HepG2 (cell line): ENCODE measurements around the gene ACOT8. TPM values are rescaled to one million over a fixed set of nuclear protein-coding genes. Genes with fewer than 3 reads are reported as not detected.

Experiments used
- ATAC-seq: fragments of 200-7000 bp; cut with Tn5 transposase; 3 replicates; pipeline ENCODE4 v1.9.1; 2020; ENCODE audit warnings: mild to moderate bottlenecking, moderate library complexity
- BruUV-seq: library from RNA; stranded (reverse); fragments of 400-500 nt; replicated peaks from 2 replicates; lab custom pipeline; 2021; lab: Mats Ljungman, UMichigan
- CTCF ChIA-PET: fragments of 300-600 bp; formaldehyde crosslinking; extraction: SDS; loops from one replicate; lab custom pipeline; 2021; ENCODE audit warnings: low total read pairs, inconsistent platforms, low intra/inter-chr PET ratio; lab: Yijun Ruan, JAX
- POLR2A ChIA-PET: fragments of 350-600 bp; sonication (Branson Sonifier 250); formaldehyde crosslinking; loops from one replicate; lab custom pipeline; 2020; ENCODE audit warnings: antibody characterized with exemption, inconsistent platforms; lab: Yijun Ruan, JAX
- DNase-seq: peaks from one replicate; pipeline ENCODE4 v3.0.0-alpha.2; 2015; ENCODE audit warnings: low spot score
- FAIRE-seq: peaks from 3 replicates; lab custom pipeline; 2011; peaks lifted over from hg19 to GRCh38; lab: Jason Lieb, UNC
- H2AFZ ChIP-seq: one replicate; pipeline ENCODE4 v1.6.1; 2011; ENCODE audit warnings: low read length, inconsistent platforms
- H3K27ac ChIP-seq: fragments of 300-600 bp; 3 replicates; pipeline ENCODE4 v1.8.0; 2011; ENCODE audit warnings: mixed run types, mild to moderate bottlenecking, mixed read lengths, low read length, inconsistent platforms; ENCODE audit not compliant: insufficient read depth; ENCODE audit errors: extremely low read length
- H3K27me3 ChIP-seq, 2 experiments: fragments of 200-600 bp in 1 of 2; 2 replicates in 1 of 2; 3 replicates in 1 of 2; pipeline versions ENCODE4 v1.6.0 to v1.8.0; 2011; ENCODE audit warnings: low read length in 2 of 2, mild to moderate bottlenecking in 2 of 2, moderate library complexity in 2 of 2, inconsistent platforms in 1 of 2; ENCODE audit not compliant: insufficient read depth in 2 of 2, control insufficient read depth in 1 of 2
- H3K36me3 ChIP-seq, 2 experiments: fragments of 200-600 bp in 1 of 2; replicated peaks in 1 of 2; 2 replicates in 1 of 2; 3 replicates in 1 of 2; pipeline versions ENCODE4 v1.5.1 to v1.8.0; 2011; ENCODE audit warnings: low read length in 2 of 2, inconsistent platforms in 1 of 2; ENCODE audit not compliant: insufficient read depth in 2 of 2, control insufficient read depth in 1 of 2
- H3K4me1 ChIP-seq: 2 replicates; pipeline ENCODE4 v1.5.1; 2012; ENCODE audit warnings: low read length, inconsistent platforms; ENCODE audit not compliant: insufficient read depth
- H3K4me2 ChIP-seq: 2 replicates; pipeline ENCODE4 v1.6.0; 2011; ENCODE audit warnings: low read depth, low read length, inconsistent platforms
- H3K4me3 ChIP-seq, 3 experiments: fragments of 200-600 bp in 1 of 3; sonication (generic), shearing (Covaris generic) in 1 of 3; replicated peaks in 1 of 3; 2 replicates each; pipeline ENCODE4 v1.5.1; 2011 to 2016; ENCODE audit warnings: low read length in 3 of 3, inconsistent platforms in 2 of 3, low read depth in 2 of 3, mild to moderate bottlenecking in 2 of 3, control low read depth in 1 of 3, mixed read lengths in 1 of 3; ENCODE audit not compliant: insufficient read depth in 1 of 3
- H3K79me2 ChIP-seq: one replicate; pipeline ENCODE4 v1.6.1; 2011; ENCODE audit warnings: low read length, inconsistent platforms; ENCODE audit not compliant: insufficient read depth
- H3K9ac ChIP-seq: 2 replicates; pipeline ENCODE4 v1.6.0; 2011; ENCODE audit warnings: mild to moderate bottlenecking, low read depth, low read length, inconsistent platforms; ENCODE audit not compliant: insufficient read depth
- H3K9me3 ChIP-seq: 2 replicates; pipeline ENCODE4 v1.5.1; 2012; ENCODE audit warnings: mild to moderate bottlenecking, low read length
- H4K20me1 ChIP-seq: 2 replicates; pipeline ENCODE4 v1.6.0; 2011; ENCODE audit warnings: inconsistent platforms, mild to moderate bottlenecking, low read length, moderate library complexity; ENCODE audit not compliant: insufficient read depth
- GABPB1 ChIP-seq: IDR thresholded peaks from 2 replicates; pipeline ENCODE4 v1.6.1; 2016; ENCODE audit warnings: mild to moderate bottlenecking, missing genetic modification reagents, moderate library complexity, missing compliant biosample characterization
- GLI4 ChIP-seq: sonication (generic); formaldehyde crosslinking; IDR thresholded peaks from 2 replicates; pipeline ENCODE4 v1.5.1; 2020; ENCODE audit warnings: missing genetic modification reagents, mild to moderate bottlenecking, moderate library complexity, borderline replicate concordance
- NFE2L2 ChIP-seq: fragments of 150-350 bp; IDR thresholded peaks from 2 replicates; pipeline ENCODE4 v1.6.1; 2014; ENCODE audit warnings: low read length
- PCBP2 ChIP-seq: fragments of 200-400 bp; formaldehyde crosslinking; optimal IDR thresholded peaks from 2 replicates; pipeline ENCODE3; 2018; ENCODE audit warnings: low read length, low read depth; ENCODE audit not compliant: poor library complexity, severe bottlenecking
- ZFP36 ChIP-seq: fragments of 150-350 bp; IDR thresholded peaks from 2 replicates; pipeline ENCODE4 v1.6.1; 2018; ENCODE audit warnings: borderline replicate concordance, low read length, low read depth; ENCODE audit not compliant: partially characterized antibody
- ZNF44 ChIP-seq: sonication (generic); formaldehyde crosslinking; IDR thresholded peaks from 2 replicates; pipeline ENCODE4 v1.5.1; 2020; ENCODE audit warnings: mild to moderate bottlenecking, missing genetic modification reagents
- WGBS: methylation state at CpG from one replicate; pipeline ENCODE4 v1.1.6; 2017; ENCODE audit warnings: low lambda C conversion rate; 5-methylcytosine and 5-hydroxymethylcytosine counted together
- in situ Hi-C: cut with HindIII; loops from 2 replicates; pipeline ENCODE4 v1.10.0; 2017; ENCODE audit warnings: low pct_unique_long_range_greater_than_20kb; ENCODE audit not compliant: extremely low pct_ligation_motif_present
- intact Hi-C: fragments of 100-400 bp; cut with micrococcal nuclease; formaldehyde crosslinking; loops from one replicate; pipeline ENCODE4 v1.10.0; 2022; ENCODE audit not compliant: unreplicated experiment
- polyA plus RNA-seq, 8 experiments: library from polyadenylated mRNA; depleted of rRNA in 3 of 8; stranded (reverse) in 7 of 8; unstranded in 1 of 8; fragments of >200 nt; fragmentation: Illumina TruSeq in 4 of 8; extraction: Trizol in 4 of 8; gene quantifications; 2 replicates each; pipeline versions ENCODE4 v1.2.1 to v1.2.3, GENCODE V29; 2011 to 2016; ENCODE audit warnings: low read depth in 4 of 8, missing spikeins in 1 of 8, mixed read lengths in 1 of 8; ENCODE audit not compliant: insufficient read depth in 1 of 8
- total RNA-seq, 5 experiments: library from RNA; depleted of rRNA; stranded (reverse); fragments of >200 nt; fragmentation: Illumina TruSeq; extraction: Trizol; gene quantifications; 2 replicates each; pipeline ENCODE4 v1.2.3, GENCODE V29; 2016; ENCODE audit warnings: low read depth in 1 of 5
- TF ChIP-seq, protein P1 (sequence below): sonication (generic); formaldehyde crosslinking; IDR thresholded peaks from 2 replicates; pipeline ENCODE4 v1.4.0; 2020; ENCODE audit warnings: missing genetic modification reagents
- TF ChIP-seq, protein P2 (sequence below): sonication (generic); formaldehyde crosslinking; IDR thresholded peaks from 2 replicates; pipeline ENCODE4 v1.8.0; 2022; ENCODE audit warnings: mild to moderate bottlenecking, missing genetic modification reagents
- TF ChIP-seq, protein P3 (sequence below): sonication (generic); formaldehyde crosslinking; IDR thresholded peaks from 2 replicates; pipeline ENCODE4 v1.4.0; 2020; ENCODE audit warnings: mild to moderate bottlenecking, missing genetic modification reagents

The ACOT8 gene
- total and polyA plus RNA-seq, 2 of the 13 experiments (the other 11 are each of a cell fraction or from before 2014, with no cell fraction given): 31.4 to 45.5 TPM

DNA sequence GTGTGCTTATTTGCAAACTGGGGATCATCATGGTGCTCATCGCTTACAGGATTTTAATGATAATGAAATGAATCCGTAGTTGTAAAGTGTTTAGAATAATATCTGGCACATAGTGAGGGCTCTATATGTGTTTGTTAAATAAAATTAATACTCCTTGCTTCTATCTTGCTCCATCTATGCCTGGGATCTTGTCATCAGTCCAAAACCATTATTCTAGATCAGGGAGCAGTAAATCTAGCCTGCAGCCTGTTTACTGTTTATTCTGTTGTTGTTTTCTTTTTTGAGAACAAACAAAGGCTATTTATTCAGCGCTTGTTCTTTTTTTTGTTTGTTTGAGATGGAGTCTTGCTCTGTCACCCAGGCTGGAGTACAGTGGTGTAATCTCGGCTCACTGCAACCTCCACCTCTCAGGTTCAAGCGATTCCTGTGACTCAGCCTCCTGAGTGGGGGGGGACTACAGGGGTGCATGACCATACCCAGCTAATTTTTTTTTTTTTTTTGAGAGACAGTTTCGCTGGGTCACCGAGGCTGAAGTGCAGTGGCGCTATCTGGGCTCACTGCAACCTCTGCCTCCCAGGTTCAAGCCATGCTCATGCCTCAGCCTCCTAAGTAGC lies 8.1 kb downstream of the ACOT8 start:
- ChIA-PET CTCF (no interaction called here), POLR2A (interaction anchor here (0.8 to 2.0 kb wide), 2 partner anchors 10 to 121 kb away, joined by 3 to 6 read pairs; no protein-coding TSS in a partner anchor)
- Histone ChIP-seq H3K4me1 (peaks cover 4% of the 10 kb centered on the region; the same call in 1 of the 2 replicates), H3K9ac (no peak overlapping the region), H3K9me3 (no peaks in the 10 kb centered on the region), H3K4me3 (no peak overlapping the region), H3K27ac (no peak overlapping the region), H2AFZ (no peak overlapping the region), H4K20me1 (no peaks in the 10 kb centered on the region), H3K27me3 (no peaks in the 10 kb centered on the region), H3K79me2 (no peaks in the 10 kb centered on the region), H3K36me3 (peaks cover 11 to 19% of the 10 kb centered on the region in 2 experiments), H3K4me2 (no peak overlapping the region)
- no TSS peak for BruUV-seq
- 93% methylated on average over 8 of the region's 8 CpGs for WGBS
- no peak for FAIRE-seq
- no peak for DNase-seq
- in situ Hi-C loops: no loop called here
- intact Hi-C loops: no loop called here
- TF ChIP-seq GLI4 (CRISPR knock-in tag) (no peak), PCBP2 (no peak), GABPB1 (CRISPR knock-in tag) (no peak), ZNF44 (CRISPR knock-in tag) (no peak), ZFP36 (no peak), NFE2L2 (no peak)
- TF ChIP-seq, protein P1, sequence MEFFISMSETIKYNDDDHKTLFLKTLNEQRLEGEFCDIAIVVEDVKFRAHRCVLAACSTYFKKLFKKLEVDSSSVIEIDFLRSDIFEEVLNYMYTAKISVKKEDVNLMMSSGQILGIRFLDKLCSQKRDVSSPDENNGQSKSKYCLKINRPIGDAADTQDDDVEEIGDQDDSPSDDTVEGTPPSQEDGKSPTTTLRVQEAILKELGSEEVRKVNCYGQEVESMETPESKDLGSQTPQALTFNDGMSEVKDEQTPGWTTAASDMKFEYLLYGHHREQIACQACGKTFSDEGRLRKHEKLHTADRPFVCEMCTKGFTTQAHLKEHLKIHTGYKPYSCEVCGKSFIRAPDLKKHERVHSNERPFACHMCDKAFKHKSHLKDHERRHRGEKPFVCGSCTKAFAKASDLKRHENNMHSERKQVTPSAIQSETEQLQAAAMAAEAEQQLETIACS (CRISPR knock-in tag): no peak
- TF ChIP-seq, protein P2, sequence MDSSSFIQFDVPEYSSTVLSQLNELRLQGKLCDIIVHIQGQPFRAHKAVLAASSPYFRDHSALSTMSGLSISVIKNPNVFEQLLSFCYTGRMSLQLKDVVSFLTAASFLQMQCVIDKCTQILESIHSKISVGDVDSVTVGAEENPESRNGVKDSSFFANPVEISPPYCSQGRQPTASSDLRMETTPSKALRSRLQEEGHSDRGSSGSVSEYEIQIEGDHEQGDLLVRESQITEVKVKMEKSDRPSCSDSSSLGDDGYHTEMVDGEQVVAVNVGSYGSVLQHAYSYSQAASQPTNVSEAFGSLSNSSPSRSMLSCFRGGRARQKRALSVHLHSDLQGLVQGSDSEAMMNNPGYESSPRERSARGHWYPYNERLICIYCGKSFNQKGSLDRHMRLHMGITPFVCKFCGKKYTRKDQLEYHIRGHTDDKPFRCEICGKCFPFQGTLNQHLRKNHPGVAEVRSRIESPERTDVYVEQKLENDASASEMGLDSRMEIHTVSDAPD: no peak
- TF ChIP-seq, protein P3, sequence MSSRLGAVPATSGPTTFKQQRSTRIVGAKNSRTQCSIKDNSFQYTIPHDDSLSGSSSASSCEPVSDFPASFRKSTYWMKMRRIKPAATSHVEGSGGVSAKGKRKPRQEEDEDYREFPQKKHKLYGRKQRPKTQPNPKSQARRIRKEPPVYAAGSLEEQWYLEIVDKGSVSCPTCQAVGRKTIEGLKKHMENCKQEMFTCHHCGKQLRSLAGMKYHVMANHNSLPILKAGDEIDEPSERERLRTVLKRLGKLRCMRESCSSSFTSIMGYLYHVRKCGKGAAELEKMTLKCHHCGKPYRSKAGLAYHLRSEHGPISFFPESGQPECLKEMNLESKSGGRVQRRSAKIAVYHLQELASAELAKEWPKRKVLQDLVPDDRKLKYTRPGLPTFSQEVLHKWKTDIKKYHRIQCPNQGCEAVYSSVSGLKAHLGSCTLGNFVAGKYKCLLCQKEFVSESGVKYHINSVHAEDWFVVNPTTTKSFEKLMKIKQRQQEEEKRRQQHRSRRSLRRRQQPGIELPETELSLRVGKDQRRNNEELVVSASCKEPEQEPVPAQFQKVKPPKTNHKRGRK (CRISPR knock-in tag): no peak
- ATAC-seq: no peak
